Measurements from ENCODE around the gene WDR64.

The WDR64 gene

DNA sequence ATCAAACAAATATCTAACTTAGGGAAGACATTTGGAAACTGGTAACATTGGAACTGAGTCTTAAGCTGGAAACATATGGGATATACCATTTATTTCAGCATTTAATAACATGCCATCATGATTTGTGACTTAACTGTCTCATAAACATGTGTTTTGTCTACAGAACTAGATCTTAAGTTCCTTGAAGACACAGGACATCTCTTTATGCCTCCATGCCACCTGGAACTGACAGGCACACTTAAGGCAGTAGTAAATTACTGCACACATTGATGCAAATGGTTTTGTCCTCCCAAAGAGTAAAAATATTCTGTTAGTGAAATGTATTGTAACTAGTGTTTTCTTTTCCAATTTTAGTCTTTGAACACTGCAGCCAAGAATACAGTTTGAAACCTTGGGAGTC is 194.3 kb downstream of the WDR64 start:
- TF ChIP-seq, protein P1, sequence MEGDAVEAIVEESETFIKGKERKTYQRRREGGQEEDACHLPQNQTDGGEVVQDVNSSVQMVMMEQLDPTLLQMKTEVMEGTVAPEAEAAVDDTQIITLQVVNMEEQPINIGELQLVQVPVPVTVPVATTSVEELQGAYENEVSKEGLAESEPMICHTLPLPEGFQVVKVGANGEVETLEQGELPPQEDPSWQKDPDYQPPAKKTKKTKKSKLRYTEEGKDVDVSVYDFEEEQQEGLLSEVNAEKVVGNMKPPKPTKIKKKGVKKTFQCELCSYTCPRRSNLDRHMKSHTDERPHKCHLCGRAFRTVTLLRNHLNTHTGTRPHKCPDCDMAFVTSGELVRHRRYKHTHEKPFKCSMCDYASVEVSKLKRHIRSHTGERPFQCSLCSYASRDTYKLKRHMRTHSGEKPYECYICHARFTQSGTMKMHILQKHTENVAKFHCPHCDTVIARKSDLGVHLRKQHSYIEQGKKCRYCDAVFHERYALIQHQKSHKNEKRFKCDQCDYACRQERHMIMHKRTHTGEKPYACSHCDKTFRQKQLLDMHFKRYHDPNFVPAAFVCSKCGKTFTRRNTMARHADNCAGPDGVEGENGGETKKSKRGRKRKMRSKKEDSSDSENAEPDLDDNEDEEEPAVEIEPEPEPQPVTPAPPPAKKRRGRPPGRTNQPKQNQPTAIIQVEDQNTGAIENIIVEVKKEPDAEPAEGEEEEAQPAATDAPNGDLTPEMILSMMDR (IDR thresholded peaks at IDR 0.05; ENCODE audit: extremely low read depth, missing control alignments): no peak
- DNase-seq (ENCODE audit: low spot score): no peak

DNA sequence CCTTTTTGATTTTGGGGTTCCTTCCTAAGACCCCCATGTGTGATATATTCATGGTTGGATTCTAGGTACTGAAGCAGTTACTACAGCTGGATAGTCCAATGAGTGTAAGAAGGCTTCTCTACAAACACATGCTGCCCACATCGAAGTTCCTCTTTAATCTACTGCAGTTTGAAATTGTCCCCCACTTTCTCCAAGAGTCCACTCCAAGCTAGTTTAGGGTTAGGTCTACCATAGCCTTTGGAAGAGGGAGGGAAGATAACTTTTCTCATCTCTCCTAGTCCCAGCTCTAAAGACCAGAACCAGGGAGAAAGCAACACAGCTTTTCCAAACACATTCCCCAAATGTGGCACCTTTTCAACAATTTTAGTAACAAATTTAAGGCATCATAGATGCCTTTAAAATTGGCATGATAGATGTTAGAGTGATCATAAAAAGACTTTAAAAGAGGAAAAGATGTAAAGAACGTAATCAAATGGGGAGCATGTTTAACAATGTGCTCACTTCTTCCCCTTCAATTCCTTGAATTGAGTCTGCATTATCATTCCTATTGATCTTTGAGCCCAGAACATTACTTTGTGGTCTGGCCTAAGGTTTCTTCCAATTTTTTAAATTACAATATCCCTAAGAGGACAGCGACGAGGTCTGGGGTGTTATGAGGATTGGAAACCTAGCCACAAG is 194.9 kb downstream of the WDR64 start:
- TF ChIP-seq, protein P1 (IDR thresholded peaks at IDR 0.05; ENCODE audit: extremely low read depth, missing control alignments): no peak

DNA sequence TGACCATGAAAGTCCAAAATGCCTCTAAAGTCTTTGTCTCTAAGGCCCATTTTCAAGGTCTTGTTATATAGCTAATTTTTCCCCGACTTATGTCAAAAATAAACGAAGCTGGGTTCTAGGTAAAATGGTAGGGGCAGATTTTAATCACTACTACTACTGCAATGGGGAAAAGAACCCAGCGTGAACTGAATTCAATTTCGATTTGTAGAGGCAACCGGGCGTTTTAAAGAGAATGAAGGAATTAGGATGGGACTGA is 195.4 kb downstream of the WDR64 start:
- TF ChIP-seq, protein P1 (IDR thresholded peaks at IDR 0.05; ENCODE audit: extremely low read depth, missing control alignments): no peak
- no peak for DNase-seq (ENCODE audit: low spot score)

More for the DNA sequence above, 194.9 kb downstream of the WDR64 start:
- no peak for DNase-seq (ENCODE audit: low spot score)

DNA sequence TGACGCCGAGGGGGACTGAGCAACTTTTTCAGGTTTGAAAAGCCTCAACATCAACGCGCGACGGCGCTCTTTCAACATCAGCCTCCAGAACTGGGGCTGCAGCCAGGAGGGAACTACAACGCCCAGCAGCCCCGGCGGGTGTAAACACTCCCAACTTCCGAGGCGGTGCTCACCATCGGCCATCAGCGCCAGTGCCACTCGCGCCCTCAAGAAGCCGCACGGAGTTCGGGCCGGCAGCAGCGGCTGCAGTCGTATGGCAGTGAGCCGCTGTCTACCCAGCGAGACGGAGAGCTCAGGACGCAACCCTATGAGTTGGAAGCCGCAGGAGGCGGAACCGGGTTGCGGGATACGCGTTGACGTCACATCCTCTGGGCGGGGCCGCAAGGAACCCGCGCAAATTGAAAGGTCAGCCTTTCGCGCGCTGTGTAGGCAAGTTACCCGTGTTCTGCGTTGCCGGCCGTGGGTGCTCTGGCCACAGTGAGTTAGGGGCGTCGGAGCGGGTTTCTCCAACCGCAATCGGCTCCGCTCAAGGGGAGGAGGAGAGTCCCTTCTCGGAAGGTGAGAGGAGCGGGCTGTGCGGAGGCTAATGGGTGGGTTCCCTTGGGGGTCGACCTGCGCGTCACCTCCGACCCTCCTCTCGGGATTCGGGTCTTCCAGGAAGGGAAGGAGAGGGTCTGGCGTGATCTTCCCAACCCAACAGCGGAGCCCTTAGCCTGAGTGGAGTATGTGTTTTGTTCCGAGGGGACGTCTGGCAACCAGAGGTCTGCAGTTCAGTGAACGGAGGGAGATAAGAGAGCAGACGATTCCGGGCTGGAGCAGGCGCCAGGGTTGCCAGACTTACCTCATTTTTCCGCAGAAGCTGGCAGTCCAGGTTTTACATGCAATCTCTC is 196.0 kb downstream of the WDR64 start, which contains the start of gene EXO1:
Gene EXO1 (plus strand): TSS at position 409 of the 890 bp plus-strand sequence. CDS start 2,222 bp downstream, outside the sequence.
- TF ChIP-seq, protein P1 (IDR thresholded peaks at IDR 0.05; ENCODE audit: extremely low read depth, missing control alignments): peak; percentile 54
- peak; percentile 92 for DNase-seq (ENCODE audit: low spot score)

DNA sequence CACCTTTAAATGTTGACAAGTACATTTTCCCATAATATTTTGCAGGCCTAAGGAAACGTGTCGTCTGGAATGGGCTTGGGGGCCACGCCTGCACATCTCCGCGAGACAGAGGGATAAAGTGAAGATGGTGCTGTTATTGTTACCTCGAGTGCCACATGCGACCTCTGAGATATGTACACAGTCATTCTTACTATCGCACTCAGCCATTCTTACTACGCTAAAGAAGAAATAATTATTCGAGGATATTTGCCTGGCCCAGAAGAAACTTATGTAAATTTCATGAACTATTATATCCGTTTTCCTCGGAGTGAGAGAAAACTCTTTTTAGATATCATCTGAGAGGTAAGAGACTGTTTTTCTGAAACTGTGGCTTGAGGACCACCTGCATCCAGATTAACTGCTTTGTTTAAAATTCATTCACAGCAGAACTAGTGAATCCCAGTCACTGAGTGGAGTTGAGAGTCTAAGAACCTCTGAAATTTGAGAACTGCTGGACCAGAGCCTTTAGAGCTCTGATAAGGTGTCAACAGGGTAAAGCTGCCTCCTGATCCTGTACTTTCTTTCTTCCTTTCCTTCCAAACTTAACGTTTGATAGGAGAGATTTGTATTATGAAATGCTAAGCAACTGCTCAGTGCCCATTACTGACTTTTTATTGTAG is 196.7 kb downstream of the WDR64 start:
- TF ChIP-seq, protein P1 (IDR thresholded peaks at IDR 0.05; ENCODE audit: extremely low read depth, missing control alignments): no peak
- no peak for DNase-seq (ENCODE audit: low spot score)

DNA sequence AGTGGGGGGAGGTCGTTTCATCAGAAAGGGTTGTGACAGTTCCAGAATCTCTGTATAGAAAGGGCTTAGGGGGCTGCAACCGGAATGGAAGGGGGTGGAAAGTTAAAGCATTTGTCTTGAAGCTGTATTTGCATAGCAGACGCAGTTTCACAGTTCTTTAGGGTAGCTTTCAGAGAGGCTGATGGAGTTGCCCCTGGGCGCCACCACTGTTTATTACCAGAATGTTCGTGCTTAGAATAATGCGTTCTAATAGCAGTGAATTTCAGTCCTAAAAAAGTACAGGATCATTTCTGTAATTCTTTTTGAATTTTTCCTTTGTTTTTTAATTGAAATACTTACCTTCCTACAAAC is 197.2 kb downstream of the WDR64 start:
- TF ChIP-seq, protein P1 (IDR thresholded peaks at IDR 0.05; ENCODE audit: extremely low read depth, missing control alignments): no peak
- DNase-seq (ENCODE audit: low spot score): no peak

All from GM20000 (cell line).